ENCODE measurements around the gene LMBR1. TPM values are rescaled to one million over a fixed set of nuclear protein-coding genes. Genes with fewer than 3 reads are reported as not detected.
"Not testable (repeated sequence)": the region's sequence is repeated elsewhere in the genome, so short reads cannot be mapped to it uniquely, and the experiment has no call there.

LMBR1 gene
- total and polyA plus RNA-seq, 2 experiments from 2014 or later, result 37.2 to 53.1 TPM

DNA sequence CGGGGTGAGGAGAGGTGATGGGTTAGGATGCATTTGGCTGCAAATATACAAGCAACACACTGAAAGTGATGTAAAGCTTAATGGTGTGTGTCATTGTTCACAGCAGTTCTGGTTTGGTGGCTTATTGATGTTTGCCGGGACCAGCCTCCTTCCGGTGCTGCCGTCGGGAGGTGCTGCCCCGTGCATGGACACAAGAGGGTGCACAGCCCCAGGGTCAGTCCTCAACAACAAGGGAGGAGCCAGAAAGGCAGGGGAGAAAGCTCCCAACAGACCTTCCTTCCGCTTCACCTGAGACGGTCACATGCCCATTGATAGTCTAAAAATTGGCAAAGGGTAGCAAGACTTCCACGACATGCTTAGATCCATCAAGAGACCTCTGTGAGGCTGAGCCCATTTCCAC lies 242.9 kb downstream of the LMBR1 start:
- no peak overlapping the region for H3K4me2 ChIP-seq
- H3K9me3 ChIP-seq (ENCODE audit: low read depth), result no peaks in the 10 kb centered on the region
- no peak overlapping the region for H2AFZ ChIP-seq
- H3K9me2 ChIP-seq (replicated peaks; ENCODE audit: insufficient read depth), result no peaks in the 10 kb centered on the region
- no peaks in the 10 kb centered on the region for H4K20me1 ChIP-seq (ENCODE audit: insufficient read depth, poor library complexity, severe bottlenecking)
- no peak for TF ChIP-seq EZH2phosphoT487 (IDR thresholded peaks at IDR 0.05; ENCODE audit: low read depth, severe bottlenecking, unreplicated experiment)
- TF ChIP-seq, protein P1, sequence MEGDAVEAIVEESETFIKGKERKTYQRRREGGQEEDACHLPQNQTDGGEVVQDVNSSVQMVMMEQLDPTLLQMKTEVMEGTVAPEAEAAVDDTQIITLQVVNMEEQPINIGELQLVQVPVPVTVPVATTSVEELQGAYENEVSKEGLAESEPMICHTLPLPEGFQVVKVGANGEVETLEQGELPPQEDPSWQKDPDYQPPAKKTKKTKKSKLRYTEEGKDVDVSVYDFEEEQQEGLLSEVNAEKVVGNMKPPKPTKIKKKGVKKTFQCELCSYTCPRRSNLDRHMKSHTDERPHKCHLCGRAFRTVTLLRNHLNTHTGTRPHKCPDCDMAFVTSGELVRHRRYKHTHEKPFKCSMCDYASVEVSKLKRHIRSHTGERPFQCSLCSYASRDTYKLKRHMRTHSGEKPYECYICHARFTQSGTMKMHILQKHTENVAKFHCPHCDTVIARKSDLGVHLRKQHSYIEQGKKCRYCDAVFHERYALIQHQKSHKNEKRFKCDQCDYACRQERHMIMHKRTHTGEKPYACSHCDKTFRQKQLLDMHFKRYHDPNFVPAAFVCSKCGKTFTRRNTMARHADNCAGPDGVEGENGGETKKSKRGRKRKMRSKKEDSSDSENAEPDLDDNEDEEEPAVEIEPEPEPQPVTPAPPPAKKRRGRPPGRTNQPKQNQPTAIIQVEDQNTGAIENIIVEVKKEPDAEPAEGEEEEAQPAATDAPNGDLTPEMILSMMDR (IDR thresholded peaks at IDR 0.05; ENCODE audit: poor library complexity), result peak; percentile 29
- WGBS (ENCODE audit: low lambda C conversion rate, missing lambda C conversion rate), result 67% methylated on average over 9 of the region's 9 CpGs
- peak overlapping the region; percentile 60 for H3K27ac ChIP-seq
- no peak overlapping the region for H3K4me3 ChIP-seq
- no peaks in the 10 kb centered on the region for H3K36me3 ChIP-seq (replicated peaks; ENCODE audit: insufficient read depth, low read depth)
- peak; percentile 65 for DNase-seq (ENCODE audit: low spot score)
- no peaks in the 10 kb centered on the region for H3K4me1 ChIP-seq (ENCODE audit: insufficient read depth)
- no peaks in the 10 kb centered on the region for H3K79me2 ChIP-seq
- H3K27me3 ChIP-seq, result no peaks in the 10 kb centered on the region

DNA sequence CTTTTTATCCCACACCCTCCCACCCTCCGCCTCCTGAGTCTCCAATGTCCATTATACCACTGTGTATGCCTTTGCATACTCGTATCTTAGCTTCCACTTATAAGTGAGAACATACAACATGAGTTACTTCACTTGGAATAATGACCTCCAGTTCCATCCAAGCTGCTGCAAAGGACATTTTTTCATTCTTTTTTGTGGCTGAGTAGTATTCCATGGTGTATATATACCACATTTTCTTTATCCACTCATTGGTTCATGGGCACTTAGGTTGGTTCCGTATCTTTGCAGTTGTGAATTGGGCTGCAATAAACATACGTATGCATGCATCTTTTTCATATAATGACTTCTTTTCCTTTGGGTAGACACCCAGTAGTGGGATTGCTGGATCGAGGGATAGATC lies 245.7 kb downstream of the LMBR1 start:
- not testable (repeated sequence) for H3K4me3 ChIP-seq
- 97% methylated on average over 5 of the region's 5 CpGs for WGBS (ENCODE audit: low lambda C conversion rate, missing lambda C conversion rate)

DNA sequence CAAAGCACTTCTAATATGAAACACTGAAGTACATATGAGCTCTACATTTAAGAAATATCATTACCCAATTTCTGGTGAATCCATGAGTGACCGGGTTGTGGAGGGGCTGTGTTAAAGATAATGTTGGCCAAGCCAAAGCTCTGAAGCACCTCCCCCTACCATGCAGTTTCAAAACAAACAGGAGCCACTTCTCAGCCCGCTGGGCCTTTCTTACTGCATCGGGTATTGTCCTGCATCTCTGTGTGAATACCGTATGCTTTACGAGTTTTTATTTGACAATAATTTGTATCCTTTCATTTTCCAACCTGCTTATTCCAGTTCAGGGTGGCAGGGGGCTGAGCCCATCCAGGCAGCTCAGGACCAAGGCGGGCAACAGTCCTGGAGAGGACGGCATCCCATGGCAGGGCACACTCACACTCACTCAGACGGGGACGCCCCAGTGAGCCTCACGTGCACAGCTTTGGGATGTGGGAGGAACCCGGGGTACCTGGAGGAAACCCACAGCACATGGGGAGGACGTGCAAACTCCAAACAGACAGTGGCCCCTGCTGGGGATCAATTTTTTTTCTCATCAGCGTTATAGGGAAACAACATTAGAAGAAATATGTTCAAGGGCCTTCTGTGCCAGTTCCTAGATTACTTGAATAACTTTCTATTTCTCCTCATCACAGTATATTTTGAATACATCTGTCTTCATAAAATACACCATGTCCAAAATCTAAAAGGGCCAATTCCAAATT lies 250.5 kb downstream of the LMBR1 start:
- WGBS (ENCODE audit: low lambda C conversion rate, missing lambda C conversion rate), result 79% methylated on average over 13 of the region's 13 CpGs
- H3K79me2 ChIP-seq, result peaks cover 10% of the 10 kb centered on the region
- TF ChIP-seq EZH2 (IDR thresholded peaks at IDR 0.05; ENCODE audit: borderline replicate concordance), result no peak
- TF ChIP-seq, protein P1 (IDR thresholded peaks at IDR 0.05; ENCODE audit: poor library complexity), result no peak
- TF ChIP-seq EZH2phosphoT487 (IDR thresholded peaks at IDR 0.05; ENCODE audit: low read depth, severe bottlenecking, unreplicated experiment), result no peak
- no peaks in the 10 kb centered on the region for H4K20me1 ChIP-seq (ENCODE audit: insufficient read depth, poor library complexity, severe bottlenecking)
- H2AFZ ChIP-seq, result no peak overlapping the region
- no peak overlapping the region for H3K27ac ChIP-seq
- peaks cover 9% of the 10 kb centered on the region for H3K4me1 ChIP-seq (ENCODE audit: insufficient read depth)
- H3K9me3 ChIP-seq (ENCODE audit: low read depth), result no peaks in the 10 kb centered on the region
- H3K4me2 ChIP-seq, result no peak overlapping the region
- no peaks in the 10 kb centered on the region for H3K9me2 ChIP-seq (replicated peaks; ENCODE audit: insufficient read depth)
- DNase-seq (ENCODE audit: low spot score), result no peak
- H3K4me3 ChIP-seq, result no peak overlapping the region
- no peaks in the 10 kb centered on the region for H3K27me3 ChIP-seq
- H3K36me3 ChIP-seq (replicated peaks; ENCODE audit: insufficient read depth, low read depth), result no peaks in the 10 kb centered on the region

More for the DNA sequence above, 245.7 kb downstream of the LMBR1 start:
- H4K20me1 ChIP-seq (ENCODE audit: insufficient read depth, poor library complexity, severe bottlenecking); H3K9me2 ChIP-seq (replicated peaks; ENCODE audit: insufficient read depth); H3K36me3 ChIP-seq (replicated peaks; ENCODE audit: insufficient read depth, low read depth); H3K79me2 ChIP-seq; H3K27ac ChIP-seq; H3K4me1 ChIP-seq (ENCODE audit: insufficient read depth); H3K9me3 ChIP-seq (ENCODE audit: low read depth); H3K27me3 ChIP-seq; DNase-seq (ENCODE audit: low spot score); H2AFZ ChIP-seq; H3K4me2 ChIP-seq: not testable (repeated sequence)

DNA sequence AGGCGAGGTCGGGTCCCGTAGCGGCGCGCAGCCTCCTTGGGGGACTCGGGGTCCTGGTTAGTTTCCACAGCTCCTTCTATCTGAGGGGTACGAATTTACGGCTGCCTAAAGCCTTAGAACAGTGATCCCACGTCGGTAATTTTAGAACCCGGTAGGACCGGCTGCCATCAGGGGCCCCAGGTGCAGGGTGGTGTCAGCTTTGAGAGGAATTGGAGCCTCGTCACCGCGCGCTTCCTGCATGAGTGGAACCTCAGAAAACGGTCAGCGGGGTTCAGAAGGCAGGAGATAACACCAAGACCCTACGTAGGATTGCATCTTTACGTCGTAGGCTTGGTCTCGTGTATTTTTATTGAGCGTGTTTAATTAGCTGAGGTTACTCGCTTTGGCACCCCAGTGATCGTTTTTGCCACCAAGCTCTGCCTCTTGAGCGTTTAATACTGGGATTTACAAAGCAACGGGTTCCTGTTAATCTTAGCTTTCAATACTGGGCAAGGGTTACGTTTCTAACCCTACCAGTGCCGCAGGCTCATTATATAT lies 252.0 kb downstream of the LMBR1 start:
- no peaks in the 10 kb centered on the region for H3K27me3 ChIP-seq
- H3K9me2 ChIP-seq (replicated peaks; ENCODE audit: insufficient read depth), result no peaks in the 10 kb centered on the region
- H2AFZ ChIP-seq, result peak overlapping the region; percentile 85
- H3K4me3 ChIP-seq, result peak overlapping the region; percentile 68
- no peaks in the 10 kb centered on the region for H4K20me1 ChIP-seq (ENCODE audit: insufficient read depth, poor library complexity, severe bottlenecking)
- DNase-seq (ENCODE audit: low spot score), result peak; percentile 64
- H3K27ac ChIP-seq, result peak overlapping the region; percentile 93
- H3K4me1 ChIP-seq (ENCODE audit: insufficient read depth), result peaks cover 9% of the 10 kb centered on the region
- WGBS (ENCODE audit: low lambda C conversion rate, missing lambda C conversion rate), result 8% methylated on average over 28 of the region's 30 CpGs
- no peak for TF ChIP-seq EZH2phosphoT487 (IDR thresholded peaks at IDR 0.05; ENCODE audit: low read depth, severe bottlenecking, unreplicated experiment)
- H3K79me2 ChIP-seq, result peaks cover 10% of the 10 kb centered on the region
- H3K9me3 ChIP-seq (ENCODE audit: low read depth), result no peaks in the 10 kb centered on the region
- peak overlapping the region; percentile 92 for H3K4me2 ChIP-seq
- H3K36me3 ChIP-seq (replicated peaks; ENCODE audit: insufficient read depth, low read depth), result no peaks in the 10 kb centered on the region
